GM12872 (cell line): ENCODE data around the gene CTNND2.

Experiments
- CTCF ChIP-seq: IDR thresholded peaks from 3 replicates; pipeline ENCODE4 v1.5.1; 2011; ENCODE audit warnings: low read depth, mild to moderate bottlenecking, low read length, moderate library complexity; ENCODE audit not compliant: insufficient read depth

Gene CTNND2

DNA sequence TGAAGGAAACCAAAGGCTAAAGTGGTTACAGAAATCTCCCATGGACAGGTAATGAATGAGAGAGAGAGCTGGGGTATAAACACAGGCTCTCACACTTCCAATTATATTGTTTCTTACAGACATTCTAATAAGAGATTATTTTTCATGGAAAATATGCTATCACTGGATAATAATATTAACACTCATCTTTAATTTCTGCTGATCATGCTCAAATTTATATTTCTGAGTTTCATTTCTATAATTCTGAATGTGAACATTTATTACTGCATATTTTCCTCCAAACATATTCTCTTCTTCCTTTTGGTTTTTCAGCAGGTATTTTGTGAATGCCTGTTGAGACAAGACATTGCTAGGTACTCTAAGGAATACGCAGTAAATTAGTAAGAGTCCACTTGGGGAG lies 733.0 kb downstream of the CTNND2 start:
- TF ChIP-seq CTCF, result no peak

GRCh38 chr5:11166923-11167322 lies 737.3 kb downstream of the CTNND2 start:
- no peak for TF ChIP-seq CTCF

GRCh38 chr5:11164531-11165294 lies 739.5 kb downstream of the CTNND2 start:
- no peak for TF ChIP-seq CTCF

DNA sequence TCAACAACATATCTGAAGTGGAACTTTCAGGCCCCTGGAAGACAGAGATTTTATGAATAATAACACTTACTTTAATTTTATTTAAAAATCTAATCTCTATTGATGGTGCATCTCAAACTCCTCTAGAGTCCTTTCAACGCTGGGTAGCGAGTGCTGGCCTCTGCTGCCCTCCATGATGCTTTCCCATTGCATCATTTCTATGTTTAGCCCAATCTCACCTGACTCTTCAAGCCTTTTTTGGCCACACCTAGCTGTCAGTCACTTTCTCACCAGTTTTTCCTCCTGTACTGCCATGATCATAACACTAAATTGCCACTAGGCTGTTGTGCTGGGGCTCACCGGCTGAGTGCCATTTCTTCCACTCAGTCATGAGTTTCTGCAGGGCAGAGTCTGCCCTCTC lies 747.1 kb downstream of the CTNND2 start:
- no peak for TF ChIP-seq CTCF

DNA sequence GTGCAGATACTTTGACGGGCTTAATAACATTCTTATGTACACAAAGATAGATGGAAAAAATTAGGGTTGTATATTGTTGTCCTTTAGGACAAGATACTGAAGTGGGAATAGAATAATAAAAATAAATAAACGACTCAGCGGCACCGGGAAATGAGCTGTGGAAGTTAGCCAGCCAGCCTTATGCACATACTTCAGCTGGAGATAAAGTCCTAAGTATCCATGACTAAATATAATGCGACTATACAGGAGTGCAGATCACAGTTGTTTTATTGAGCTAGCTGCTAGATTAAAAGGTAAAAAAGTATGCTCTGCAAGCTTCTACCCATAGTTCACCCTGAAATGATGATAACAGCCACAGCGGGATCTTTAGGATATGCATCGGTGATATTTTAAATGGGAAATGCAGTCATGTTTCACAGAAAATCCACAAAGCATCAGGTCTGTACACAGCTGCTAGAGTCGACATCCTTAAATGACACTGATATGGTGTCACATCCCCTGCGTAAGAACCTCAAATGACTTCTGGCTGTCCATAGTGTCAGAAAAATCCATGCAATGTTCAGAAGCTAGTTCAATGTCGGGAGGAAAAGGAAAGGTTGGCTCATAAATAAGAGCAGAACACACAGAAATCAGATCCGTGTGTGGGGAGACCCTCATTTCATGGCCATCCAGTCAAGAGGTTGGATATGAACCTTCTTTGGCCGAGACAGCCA lies 750.4 kb downstream of the CTNND2 start:
- no peak for TF ChIP-seq CTCF

DNA sequence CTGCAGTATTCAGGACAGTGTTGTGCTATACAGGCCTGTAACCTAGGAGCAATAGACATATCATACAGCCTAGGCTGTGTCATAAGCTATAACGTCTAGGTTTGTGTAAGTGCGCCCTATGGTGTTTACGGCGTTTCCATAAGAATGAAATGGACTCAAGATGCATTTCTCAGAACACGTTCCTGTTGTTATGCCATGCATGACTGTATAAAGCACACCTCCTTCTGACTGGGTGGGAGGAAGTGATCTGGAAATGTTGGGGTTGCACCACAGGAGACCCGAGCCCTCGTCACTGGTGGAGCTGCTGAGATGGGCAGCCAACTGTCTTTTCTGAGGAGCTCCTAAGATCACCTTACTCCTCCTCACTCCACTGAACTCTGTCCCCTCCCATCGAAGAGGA lies 751.9 kb downstream of the CTNND2 start:
- TF ChIP-seq CTCF, result no peak

- no peak for TF ChIP-seq CTCF
Observed at GRCh38 chr5:11150976-11151375, 753.3 kb downstream of the CTNND2 start.
